Measurements from ENCODE around the gene DCTN1.
A peak's percentile ranks its signal among the peaks of the same experiment; 100 is the strongest.

The DCTN1 gene

DNA sequence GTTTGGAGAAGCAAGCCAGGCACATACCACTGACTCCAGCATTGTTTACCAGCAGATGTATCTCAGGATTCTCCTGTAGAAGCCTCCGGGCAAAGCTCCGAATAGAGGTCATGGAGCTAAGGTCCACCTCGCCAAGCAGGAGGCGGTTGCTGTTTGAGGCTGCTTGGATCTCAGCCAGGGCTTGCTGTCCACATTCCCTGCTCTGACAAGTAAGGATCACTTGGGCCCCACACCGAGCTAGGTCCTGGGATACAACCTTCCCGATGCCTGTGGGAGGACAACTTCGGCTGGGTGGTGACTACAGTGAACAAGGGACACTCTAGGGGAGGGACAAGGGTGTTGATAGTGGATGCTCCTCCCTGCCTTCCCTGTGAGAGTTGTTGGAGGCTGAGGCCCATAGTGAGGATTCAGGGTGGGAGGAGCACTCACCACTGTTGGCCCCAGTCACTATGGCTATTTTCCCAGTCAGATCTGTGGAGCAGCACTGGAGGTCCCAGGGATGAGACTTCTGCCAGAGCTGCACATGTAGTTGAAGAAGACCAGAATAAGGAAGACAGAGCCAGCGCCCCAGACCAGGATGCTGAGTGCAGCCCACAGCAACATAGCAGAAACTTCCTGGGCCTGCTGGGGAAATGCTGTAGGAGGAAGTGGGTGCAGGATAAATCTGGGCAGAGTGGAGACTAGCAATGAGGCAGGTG lies 33.0 kb upstream of the DCTN1 start:
- no peak for DNase-seq

DNA sequence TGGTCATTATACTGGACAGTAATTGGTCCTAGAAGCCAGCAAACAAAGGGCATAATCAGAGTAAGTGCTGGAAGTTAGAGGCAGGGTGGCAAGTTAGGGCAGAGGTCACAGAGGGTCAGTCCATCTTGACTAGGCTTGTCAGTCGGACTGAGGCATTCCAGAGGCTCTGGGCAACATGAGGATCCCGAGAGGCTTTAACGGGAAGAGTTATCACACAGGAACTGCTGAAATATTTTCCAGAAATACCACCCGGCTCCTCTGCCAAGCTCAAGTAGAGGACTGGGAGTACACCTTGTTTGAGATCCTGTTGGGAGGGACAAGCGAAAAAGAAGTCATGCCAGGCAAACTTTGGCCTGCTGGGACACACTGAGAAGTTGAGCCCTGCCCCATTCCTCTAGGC lies 27.6 kb upstream of the DCTN1 start:
- DNase-seq = no peak

DNA sequence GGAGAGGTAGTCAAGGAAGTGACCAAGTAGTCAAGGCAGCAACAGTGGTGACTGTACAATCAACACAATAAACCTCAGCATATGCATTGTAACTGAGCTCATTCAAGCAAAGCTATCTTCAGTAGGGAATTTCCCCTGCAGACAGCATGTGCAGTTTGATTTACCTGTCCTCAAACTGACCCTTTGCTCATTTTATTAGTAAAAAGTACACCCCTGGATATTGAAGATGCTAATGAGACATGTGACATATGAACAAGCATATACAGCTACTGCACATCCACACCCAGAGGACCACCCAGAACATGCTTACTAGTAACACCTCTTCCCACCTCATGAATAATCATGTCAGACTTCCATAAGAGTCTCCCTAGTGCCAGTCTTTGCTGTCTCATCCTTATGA lies 25.9 kb upstream of the DCTN1 start:
- no peak for DNase-seq

DNA sequence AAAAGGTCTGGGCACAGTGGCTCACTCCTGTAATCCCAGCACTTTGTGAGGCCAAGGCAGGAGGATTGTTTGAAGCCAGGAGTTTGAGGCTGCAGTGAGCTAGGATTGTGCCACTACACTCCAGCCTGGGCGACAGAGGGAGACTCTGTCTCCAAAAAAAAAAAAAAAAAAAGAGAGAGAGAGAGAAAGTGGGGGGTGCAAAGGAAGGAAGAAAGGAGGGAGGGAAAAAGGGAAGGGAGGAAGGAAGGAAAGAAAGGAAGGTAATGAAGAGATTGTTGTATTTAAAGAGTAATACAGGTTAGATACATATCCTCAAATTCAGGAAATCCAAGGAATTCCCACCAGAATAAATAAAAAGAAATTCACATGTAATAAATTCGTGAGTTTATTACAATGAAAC lies 21.8 kb upstream of the DCTN1 start:
- no peak for DNase-seq

DNA sequence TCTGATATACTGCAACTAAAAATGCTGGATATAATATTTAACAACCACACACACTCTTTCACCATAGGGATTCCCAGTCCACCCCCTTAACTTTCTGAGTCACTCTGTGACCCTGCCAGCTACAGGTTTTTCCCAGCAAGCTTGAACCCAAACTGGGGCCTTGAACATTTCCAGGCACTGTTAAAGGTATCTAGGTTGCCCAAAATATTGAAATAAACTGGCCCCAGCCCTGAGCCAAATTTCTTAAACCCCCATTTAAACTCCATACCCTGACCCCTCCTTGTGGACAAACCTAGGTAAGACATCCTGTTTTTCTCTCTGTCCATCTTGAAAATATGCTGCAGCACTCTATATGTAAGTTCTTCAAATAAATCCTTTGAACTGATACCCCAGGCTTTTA lies 19.7 kb upstream of the DCTN1 start:
- no peak for DNase-seq

DNA sequence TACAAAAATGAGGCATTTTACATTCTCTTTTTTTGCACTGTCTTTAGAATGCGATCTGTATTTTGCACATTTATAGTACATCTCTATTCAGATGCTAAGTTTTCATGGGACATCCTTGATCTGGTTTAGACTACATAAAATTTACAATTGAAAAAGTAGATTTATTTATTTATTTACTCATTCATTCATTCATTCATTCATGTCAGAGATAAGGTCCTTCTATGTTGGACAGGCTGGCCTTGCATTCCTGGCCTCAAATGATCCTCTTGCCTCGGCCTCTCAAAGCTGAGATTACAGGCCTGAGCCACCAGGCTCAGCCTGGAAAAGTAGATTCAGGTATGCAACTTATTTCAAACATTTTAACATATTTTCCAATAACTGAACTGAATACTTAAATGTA lies 16.0 kb upstream of the DCTN1 start:
- no peak for DNase-seq

DNA sequence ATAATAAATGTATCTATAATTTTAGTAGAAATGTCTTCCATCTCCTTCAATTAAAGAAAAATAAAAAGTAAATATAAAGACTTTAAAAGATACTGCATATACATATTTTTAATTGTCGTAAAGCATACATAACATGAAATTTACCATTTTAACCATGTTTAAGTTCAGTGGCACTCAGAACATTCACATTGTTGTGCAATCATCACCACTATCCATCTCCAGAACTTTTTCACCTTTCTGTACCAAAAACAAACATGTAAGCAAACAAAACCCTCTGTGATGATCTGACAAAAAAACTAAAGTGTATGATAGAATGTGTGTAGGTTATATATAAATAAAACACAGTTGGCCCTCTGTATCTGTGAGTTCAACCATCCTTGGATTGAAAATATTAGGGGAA lies 13.4 kb upstream of the DCTN1 start:
- no peak for DNase-seq

DNA sequence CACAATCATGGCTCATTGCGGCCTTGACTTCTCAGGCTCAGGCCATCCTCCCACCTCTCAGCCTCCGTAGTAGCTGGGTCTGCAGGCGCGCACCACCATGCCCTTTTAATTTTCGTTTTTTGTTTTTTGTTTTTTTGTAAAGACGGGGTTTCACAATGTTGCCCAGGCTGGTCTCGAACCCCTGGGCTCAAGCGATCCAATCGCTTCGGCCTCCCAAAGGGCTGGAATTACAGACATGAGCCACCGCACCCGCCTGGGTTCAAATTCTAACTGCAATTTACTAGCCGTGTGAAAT lies 12.3 kb upstream of the DCTN1 start:
- DNase-seq = no peak

DNA sequence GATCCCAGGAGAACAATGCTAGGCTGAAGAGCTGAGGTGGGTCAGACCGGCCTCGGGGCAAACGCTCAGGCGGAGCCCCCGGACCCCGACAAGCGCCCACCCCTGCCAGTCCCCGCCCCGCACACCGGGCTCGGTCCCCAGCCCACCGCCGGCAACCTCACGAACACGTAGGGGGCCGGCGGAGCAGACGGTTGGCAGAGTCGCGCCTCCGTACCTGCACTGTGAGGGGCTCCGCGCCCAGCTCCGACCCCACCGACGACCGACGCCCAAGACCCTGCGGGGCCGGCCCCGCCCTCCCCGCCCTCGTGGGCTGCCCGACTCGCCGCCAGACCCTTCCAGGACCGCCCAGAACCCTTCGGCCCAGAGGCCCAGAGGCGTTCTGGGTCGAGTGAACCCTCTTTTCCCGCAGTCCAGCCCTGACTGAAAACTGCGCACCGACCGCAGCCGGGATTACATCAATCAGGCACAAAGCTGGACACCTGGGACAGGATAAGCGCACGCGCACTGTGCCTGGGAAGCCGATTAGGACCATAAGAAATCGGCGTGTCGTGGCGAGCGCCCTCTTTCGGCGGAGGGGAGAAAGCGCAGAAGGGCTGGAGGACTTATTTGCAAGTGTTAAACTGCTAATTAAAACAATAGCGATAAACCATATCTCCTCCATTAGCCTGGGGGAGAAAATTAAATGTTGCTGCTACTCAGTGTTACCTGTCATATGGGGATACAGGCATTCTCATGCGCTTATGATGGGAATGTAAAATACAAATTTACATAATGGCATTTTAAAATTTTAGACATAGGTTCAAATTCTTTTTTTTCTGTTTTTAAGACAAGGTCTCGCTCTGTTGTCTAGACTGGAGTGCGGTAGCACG lies 11.7 kb upstream of the DCTN1 start:
- peak; percentile 93 to 97 (median 93) for DNase-seq

DNA sequence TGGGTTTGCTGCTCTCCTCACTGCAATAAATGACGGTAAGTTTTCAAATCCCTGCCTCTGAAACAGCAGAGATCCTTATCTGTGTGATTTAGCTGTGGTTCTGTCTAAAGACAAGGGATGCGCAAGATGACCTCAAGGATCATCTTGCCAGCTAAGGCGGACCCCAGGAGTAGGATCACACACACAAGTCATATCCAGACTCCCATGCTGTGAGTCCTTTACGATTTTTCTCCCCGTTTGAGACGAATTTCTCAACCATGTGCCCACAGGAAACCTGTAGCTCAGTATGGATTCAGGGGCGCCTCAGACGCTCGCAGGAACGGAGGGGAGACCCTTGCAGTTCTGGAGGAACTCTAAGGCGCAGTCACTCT lies 11.1 kb upstream of the DCTN1 start:
- no peak for DNase-seq

DNA sequence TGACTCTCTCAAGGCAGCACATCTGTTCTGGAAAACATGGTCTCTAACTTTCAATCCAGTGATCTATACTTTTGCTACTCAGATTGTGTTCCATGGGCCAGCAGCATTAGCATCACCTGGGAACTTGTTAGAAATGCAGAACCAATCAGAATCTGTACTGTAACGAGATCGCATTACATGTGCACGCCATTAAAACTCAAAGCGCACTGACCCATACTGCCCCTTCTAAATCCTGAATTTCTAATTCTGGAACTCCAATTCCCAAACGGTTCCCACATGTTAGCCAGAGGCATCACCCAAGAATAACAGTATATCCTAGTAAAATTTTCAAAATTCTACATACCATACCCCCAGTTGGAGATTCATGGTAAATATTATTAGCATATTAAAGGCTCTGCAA lies 10.5 kb upstream of the DCTN1 start:
- DNase-seq = no peak

DNA sequence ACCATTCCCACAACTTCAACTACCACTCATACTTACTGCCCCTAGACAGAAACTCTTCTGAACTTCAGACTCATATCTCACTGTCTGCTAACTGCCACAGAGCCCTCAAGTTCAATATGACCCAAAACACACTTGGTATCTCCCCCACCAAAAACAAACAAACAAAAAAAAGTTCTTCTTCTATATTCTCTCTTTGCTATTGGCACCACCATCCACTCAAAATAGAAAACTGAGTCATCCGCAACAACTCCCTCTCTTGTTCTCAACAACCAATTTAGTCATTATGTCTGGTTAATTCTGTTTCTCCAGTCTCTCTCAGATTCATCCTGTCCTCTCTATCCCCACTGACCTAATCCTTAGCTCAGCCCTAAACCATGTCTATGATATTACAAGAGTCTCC lies 7.2 kb upstream of the DCTN1 start:
- no peak for DNase-seq

DNA sequence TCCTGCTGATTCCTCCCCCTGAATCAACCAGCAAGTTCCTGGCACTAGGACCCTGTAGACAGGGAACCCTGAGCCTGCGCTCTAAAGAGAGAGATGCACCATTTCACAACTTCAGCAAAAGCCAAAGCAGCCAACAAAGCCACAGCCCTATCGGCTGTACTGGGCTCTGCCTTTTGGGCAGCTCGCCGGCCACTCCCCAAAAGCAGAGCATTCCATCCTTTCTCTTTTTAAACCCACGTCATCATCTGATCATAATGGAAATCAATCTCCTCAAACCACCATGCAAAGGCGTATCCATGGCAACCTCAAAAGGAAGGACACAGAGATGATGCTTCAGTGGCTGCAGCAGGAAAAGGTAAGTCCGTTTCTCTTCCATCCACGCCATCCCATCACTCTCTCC lies 5.3 kb upstream of the DCTN1 start:
- no peak for DNase-seq

DNA sequence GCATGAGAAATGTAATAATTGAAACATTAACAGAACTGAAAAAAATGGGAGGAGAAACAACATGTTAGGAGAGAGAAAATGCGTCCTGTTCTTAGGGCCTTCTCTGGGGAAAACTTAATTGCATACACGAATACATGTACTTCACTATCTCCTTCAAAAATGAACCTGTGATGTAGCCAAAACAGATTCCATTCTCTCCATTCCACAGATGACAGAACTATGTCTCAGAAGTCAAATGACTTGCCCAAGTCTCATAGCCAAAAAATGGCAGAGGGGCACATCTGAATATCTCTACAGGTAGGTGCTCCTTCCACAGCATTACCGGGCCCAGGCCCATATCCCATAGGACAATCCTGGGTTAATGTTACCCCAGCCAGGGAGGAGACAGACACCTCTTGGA lies 3.9 kb upstream of the DCTN1 start:
- DNase-seq = no peak

DNA sequence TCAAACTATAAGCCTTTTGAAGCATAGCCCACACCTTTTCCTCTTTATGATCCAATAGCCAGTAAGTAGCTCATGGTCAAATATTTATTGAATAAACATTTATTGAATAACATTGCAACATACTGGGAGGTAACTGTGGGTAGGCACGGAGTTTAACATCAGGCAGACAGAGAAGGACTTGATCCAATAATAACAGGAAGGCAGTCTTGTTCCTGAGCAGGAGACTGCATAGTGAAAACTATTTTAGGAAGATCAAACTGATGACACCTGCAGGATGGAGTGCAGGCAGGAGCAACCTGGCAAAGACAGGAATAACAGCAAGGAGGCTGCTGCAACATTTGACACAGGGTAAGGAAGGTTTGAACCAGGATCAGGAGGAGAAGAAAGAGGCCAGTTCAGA lies 3.1 kb upstream of the DCTN1 start:
- DNase-seq = no peak

DNA sequence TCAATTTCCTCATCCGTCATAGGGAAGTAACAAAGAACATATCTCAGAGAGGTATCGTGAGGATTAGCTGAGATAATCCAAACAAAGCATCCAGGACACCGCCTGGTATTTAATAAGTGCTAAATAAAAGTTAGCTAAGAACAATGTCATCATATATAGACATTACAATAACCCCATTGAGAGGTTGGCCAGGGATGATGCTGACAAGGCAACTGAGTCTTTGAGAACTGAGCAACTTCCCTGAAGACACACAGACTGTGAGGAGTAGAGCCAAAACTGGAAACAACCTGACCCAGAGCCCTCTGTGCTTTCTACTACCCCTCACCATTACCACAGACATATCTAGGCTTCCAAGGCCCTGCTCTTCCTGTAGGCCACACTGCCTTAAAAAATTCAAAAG lies 1.6 kb upstream of the DCTN1 start:
- DNase-seq = no peak

DNA sequence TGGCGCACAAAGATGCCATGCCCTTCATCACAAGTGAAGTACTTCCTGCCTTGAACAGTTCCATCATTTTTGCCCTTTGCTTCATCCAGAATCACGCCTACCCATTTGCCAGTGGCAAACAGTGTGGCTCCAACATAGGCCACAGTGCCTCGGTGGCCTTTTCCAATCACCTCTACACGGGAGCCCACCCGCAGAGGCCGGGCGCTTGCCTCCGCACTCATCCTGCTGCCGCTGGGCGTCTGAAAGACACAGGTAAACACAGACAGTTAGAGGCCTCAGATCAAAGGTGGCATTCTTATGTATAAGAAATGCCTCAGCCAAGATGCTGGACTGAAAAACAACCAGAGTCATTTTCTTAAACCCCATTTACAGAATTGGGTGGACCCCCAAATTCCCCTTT lies 2.1 kb downstream of the DCTN1 start:
- no peak for DNase-seq

DNA sequence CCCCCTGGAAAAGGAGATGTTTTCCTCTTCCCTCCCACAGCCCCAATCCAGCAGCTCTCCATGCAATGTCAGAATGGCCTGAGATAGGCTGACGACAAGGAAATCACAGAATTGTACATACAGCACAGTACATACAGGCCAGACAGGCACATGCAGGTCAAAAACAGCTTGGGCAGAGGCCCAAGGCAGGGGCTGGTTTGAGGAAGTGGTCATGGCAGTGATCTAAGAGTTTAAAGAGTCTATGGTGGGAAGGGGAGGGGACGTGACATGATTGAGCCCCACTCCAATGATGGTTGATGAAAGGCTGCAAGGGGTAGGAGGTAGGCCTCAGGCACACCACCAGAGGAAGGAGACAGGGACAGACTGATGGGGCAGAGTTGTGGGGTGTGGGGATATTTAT lies 4.3 kb downstream of the DCTN1 start:
- no peak for DNase-seq

DNA sequence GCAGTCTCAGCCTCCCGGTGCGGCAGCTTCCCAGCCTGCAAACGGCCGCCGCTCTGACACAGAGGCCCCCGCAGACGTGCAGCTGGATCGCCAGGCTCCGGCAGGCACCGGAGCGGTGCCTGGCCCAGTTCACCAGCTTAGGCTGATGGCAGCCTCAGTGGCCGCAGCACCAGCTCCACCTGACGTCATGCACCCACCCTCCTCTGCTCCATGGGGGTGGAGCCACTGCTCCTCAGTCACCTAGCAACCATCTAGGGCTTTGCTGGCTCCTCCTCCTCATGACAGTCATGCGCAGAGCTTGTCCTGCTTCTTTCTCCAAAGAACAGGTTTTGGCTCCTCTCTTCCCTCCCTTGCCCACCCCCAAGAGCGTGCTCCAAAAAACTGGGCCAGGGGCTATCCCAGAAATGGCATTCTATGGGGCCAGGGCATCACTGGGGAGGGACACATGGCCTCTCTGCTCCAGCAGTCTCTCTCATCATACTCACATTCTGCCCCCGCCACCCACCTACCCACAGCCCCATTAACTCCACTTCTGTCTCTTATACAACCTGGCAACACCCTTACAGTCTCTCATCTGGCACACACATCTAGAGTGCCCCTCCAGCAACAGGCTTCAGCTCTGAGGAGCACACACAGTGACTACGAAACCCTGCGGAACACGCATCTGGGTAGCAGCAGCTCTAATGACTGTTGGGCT lies 5.5 kb downstream of the DCTN1 start:
- no peak for DNase-seq

DNA sequence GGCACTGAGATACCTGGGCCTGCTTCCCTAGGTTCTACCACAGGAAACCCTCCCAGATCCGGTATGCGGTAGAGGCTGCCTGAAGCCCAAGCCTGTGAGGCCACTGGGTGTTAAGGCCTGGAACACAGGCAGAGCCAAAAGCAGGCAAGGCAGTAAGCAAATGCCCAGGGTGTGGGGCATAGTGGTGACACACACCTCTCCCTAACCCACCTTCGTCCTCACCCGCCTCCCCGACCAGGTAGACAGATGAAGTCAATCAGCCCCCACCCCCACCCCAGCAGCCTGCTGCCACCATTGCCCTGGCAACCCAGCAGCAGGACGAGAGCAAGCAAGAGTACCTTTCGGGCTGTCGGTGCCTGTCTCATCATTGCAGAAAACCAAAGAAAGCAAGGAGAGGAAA lies 6.1 kb downstream of the DCTN1 start:
- DNase-seq = no peak

DNA sequence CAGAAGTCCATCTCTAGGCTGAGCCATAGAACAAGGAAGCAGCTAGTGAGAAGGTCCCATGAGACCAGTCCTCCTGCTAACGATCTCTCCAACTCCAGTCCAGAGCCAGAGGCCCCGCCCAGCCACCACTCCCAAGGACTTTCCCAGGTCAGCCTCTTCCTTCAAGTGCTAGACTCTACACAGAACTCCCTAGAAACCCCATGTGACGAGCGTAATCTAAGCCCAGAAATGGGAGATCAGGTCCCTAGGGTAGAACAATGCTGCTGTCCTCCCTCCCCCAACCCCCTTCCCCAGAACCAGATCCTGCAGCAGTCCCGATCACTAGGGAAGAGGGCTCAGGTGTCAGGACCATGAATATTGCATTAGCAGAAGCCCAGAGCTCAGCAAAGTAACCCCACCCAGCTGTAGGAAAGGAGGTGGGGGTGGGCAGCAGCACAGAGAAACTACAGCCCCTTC lies 6.9 kb downstream of the DCTN1 start:
- no peak for DNase-seq

DNA sequence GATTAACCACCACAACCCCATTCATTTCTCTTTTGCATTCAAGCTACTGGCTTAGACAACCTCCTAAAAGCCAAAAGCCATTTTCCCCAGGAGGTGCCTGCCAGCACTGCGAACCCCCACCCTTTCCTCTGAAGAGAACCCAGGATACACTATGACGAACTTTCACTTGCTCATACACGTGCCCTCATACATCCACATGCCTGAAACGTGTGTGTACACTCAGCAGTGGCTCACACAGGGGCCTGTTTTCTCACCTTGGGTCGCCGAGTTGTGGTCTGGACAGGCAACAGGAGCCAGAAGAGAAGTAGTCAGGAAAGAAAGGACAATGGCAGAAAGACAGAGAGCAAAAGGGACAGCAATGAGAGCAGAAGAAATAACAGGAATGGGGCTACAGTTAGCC lies 7.4 kb downstream of the DCTN1 start:
- no peak for DNase-seq

DNA sequence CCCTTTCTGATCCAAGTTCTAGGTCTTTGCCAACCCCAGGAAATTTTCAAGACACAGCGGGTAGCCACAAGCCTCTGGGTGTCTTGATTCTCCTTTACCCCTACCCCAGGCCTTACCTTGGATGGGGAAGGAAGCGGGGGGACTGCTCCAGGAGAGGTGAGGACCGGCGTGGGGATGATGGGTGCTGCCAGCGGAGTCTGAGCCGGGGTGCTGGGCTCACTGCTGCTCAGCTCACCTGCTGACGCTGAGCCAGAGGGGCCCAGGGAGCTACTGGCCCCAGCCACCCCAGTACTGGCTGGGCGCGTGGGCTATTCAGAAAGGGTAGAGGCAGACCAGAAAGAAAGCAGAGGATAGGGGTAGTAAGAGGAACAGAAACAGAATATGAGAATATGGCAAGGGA lies 8.7 kb downstream of the DCTN1 start:
- DNase-seq = no peak

DNA sequence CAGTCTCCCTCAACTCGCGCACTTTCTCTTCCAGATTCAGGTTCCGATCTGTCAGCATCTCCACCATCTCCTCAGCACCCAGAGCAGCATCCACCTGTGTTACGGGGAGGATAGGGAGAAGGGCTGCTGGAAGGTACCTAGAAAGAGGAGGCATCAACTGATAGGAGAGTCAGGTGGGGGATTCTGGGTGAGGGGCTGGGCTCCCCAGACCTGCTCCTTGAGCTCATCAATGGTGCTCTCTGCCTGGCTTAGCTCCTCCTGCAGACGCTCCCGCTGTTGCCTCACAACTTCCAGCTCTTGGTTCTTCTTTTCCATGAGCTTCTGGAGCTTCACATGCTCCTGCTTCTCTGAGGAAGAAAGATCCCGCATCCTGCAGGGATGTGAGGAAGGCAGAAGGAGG lies 10.1 kb downstream of the DCTN1 start:
- no peak for DNase-seq

All from activated naive CD4-positive, alpha-beta T cell (primary cell).